IMR-90 (cell line): ENCODE measurements around the gene ZNF701. TPM values are rescaled to one million over a fixed set of nuclear protein-coding genes. Genes with fewer than 3 reads are reported as not detected.

ENCODE experiments used
- ATAC-seq: fragments of 200-7000 bp; cut with Tn5 transposase; 2 replicates; pipeline ENCODE4 v1.9.1; 2020; ENCODE audit warnings: low read depth, mild to moderate bottlenecking, moderate library complexity
- BruUV-seq: library from RNA; stranded (reverse); fragments of 400-500 nt; replicated peaks from 2 replicates; lab custom pipeline; 2021; lab: Mats Ljungman, UMichigan
- CTCF ChIA-PET: fragments of 300-600 bp; formaldehyde crosslinking; extraction: SDS; loops from one replicate; lab custom pipeline; 2021; ENCODE audit warnings: antibody characterized with exemption; lab: Yijun Ruan, JAX
- POLR2A ChIA-PET: fragments of 300-600 bp; sonication (Branson Sonifier 250); formaldehyde crosslinking; loops from one replicate; lab custom pipeline; 2022; ENCODE audit warnings: antibody characterized with exemption; ENCODE audit not compliant: unreplicated experiment; lab: Charles Lee
- DNase-seq: peaks from one replicate; pipeline ENCODE4 v3.0.0; 2013
- H2AFZ ChIP-seq: replicated peaks from 2 replicates; pipeline ENCODE3; 2013; ENCODE audit warnings: low read length, mild to moderate bottlenecking; ENCODE audit not compliant: poor library complexity
- H2AK5ac ChIP-seq: 2 replicates; pipeline ENCODE4 v1.6.1; 2013; ENCODE audit warnings: low read depth, low read length, inconsistent platforms
- H2AK9ac ChIP-seq: replicated peaks from 2 replicates; pipeline ENCODE3; 2013; ENCODE audit warnings: mild to moderate bottlenecking, low read depth, low read length, moderate library complexity; ENCODE audit not compliant: poor library complexity
- H2BK120ac ChIP-seq: 2 replicates; pipeline ENCODE4 v1.6.1; 2013; ENCODE audit warnings: low read depth, low read length, inconsistent platforms
- H2BK15ac ChIP-seq: 3 replicates; pipeline ENCODE4 v1.6.1; 2013; ENCODE audit warnings: low read depth, low read length, inconsistent platforms
- H2BK20ac ChIP-seq: 2 replicates; pipeline ENCODE4 v1.6.1; 2013; ENCODE audit warnings: low read depth, mild to moderate bottlenecking, inconsistent platforms, low read length, moderate library complexity
- H2BK5ac ChIP-seq: 2 replicates; pipeline ENCODE4 v1.6.1; 2013; ENCODE audit warnings: mild to moderate bottlenecking, low read depth, low read length, inconsistent platforms; ENCODE audit not compliant: poor library complexity, severe bottlenecking
- H3K14ac ChIP-seq: replicated peaks from 2 replicates; pipeline ENCODE4 v1.6.1; 2013; ENCODE audit warnings: low read depth, low read length, inconsistent platforms
- H3K18ac ChIP-seq: 2 replicates; pipeline ENCODE4 v1.6.1; 2013; ENCODE audit warnings: low read depth, low read length, control low read depth
- H3K23ac ChIP-seq: 2 replicates; pipeline ENCODE4 v1.6.1; 2013; ENCODE audit warnings: low read depth, low read length, inconsistent platforms
- H3K27ac ChIP-seq: 2 replicates; pipeline ENCODE4 v1.5.1; 2013; ENCODE audit warnings: mild to moderate bottlenecking, control low read depth, low read length; ENCODE audit not compliant: insufficient read depth
- H3K27me3 ChIP-seq: 2 replicates; pipeline ENCODE4 v1.6.1; 2013; ENCODE audit warnings: low read length; ENCODE audit not compliant: control insufficient read depth, insufficient read depth
- H3K36me3 ChIP-seq: 2 replicates; pipeline ENCODE4 v1.6.1; 2013; ENCODE audit warnings: low read length, mixed read lengths; ENCODE audit not compliant: control insufficient read depth, insufficient read depth
- H3K4ac ChIP-seq: 2 replicates; pipeline ENCODE4 v1.6.1; 2013; ENCODE audit warnings: low read depth, low read length, inconsistent platforms
- H3K4me1 ChIP-seq: 2 replicates; pipeline ENCODE4 v1.6.1; 2013; ENCODE audit warnings: low read length, mixed read lengths; ENCODE audit not compliant: control insufficient read depth, insufficient read depth
- H3K4me2 ChIP-seq: 2 replicates; pipeline ENCODE4 v1.6.1; 2013; ENCODE audit warnings: low read depth, mild to moderate bottlenecking, control low read depth, low read length, moderate library complexity
- H3K4me3 ChIP-seq: 2 replicates; pipeline ENCODE4 v1.5.1; 2013; ENCODE audit warnings: low read depth, mild to moderate bottlenecking, control low read depth, low read length, moderate library complexity; ENCODE audit not compliant: insufficient read depth
- H3K56ac ChIP-seq: 2 replicates; pipeline ENCODE4 v1.6.1; 2013; ENCODE audit warnings: low read length, inconsistent platforms; ENCODE audit not compliant: insufficient read depth; ENCODE audit errors: extremely low read depth
- H3K79me1 ChIP-seq, 2 experiments: 2 replicates each; pipeline ENCODE4 v1.6.1; 2013; ENCODE audit warnings: low read length in 2 of 2, inconsistent platforms in 1 of 2, low read depth in 1 of 2
- H3K9ac ChIP-seq: 2 replicates; pipeline ENCODE4 v1.6.1; 2013; ENCODE audit warnings: low read depth, low read length, control low read depth
- H3K9me1 ChIP-seq: 2 replicates; pipeline ENCODE4 v1.6.1; 2013; ENCODE audit warnings: low read length, inconsistent platforms; ENCODE audit not compliant: insufficient read depth
- H3K9me3 ChIP-seq: 2 replicates; pipeline ENCODE4 v1.6.1; 2013; ENCODE audit warnings: low read length; ENCODE audit not compliant: control insufficient read depth, insufficient read depth
- H4K20me1 ChIP-seq: 2 replicates; pipeline ENCODE4 v1.6.1; 2013; ENCODE audit warnings: low read length, inconsistent platforms; ENCODE audit not compliant: insufficient read depth
- H4K5ac ChIP-seq: 2 replicates; pipeline ENCODE4 v1.6.1; 2013; ENCODE audit warnings: mild to moderate bottlenecking, low read depth, low read length, control low read depth
- H4K8ac ChIP-seq, 2 experiments: 2 replicates each; pipeline ENCODE4 v1.6.1; 2013; ENCODE audit warnings: low read depth in 2 of 2, low read length in 2 of 2, control low read depth in 1 of 2, inconsistent platforms in 1 of 2
- H4K91ac ChIP-seq: 2 replicates; pipeline ENCODE4 v1.6.1; 2013; ENCODE audit warnings: low read depth, low read length, inconsistent platforms; ENCODE audit not compliant: insufficient read depth
- CEBPB ChIP-seq: IDR thresholded peaks from 2 replicates; pipeline ENCODE4 v1.6.1; 2012; ENCODE audit warnings: low read depth, low read length, improper control_type of control experiment
- MAFK ChIP-seq: IDR thresholded peaks from 2 replicates; pipeline ENCODE4 v1.6.1; 2012; ENCODE audit warnings: low read depth, low read length, improper control_type of control experiment
- MAZ ChIP-seq: IDR thresholded peaks from 2 replicates; pipeline ENCODE4 v1.6.1; 2012; ENCODE audit warnings: low read depth, mild to moderate bottlenecking, low read length, improper control_type of control experiment, moderate library complexity, borderline replicate concordance
- RAD21 ChIP-seq: IDR thresholded peaks from 2 replicates; pipeline ENCODE4 v1.6.1; 2012; ENCODE audit warnings: low read length, improper control_type of control experiment
- WGBS, 2 experiments: methylation state at CpG; one replicate each; pipeline versions ENCODE4 v1.1.5 to v1.1.7; 2013; ENCODE audit warnings: missing lambda C conversion rate in 2 of 2; ENCODE audit not compliant: insufficient read length in 1 of 2; ENCODE audit errors: extremely low coverage in 2 of 2; 5-methylcytosine and 5-hydroxymethylcytosine counted together
- dilution Hi-C: fragments of 300-500 bp; cut with HindIII; formaldehyde crosslinking; loops from one replicate; pipeline ENCODE4 v1.14.3; 2018; ENCODE audit warnings: low sequenced_read_pairs; ENCODE audit not compliant: unreplicated experiment
- in situ Hi-C: fragments of 300-500 bp; cut with MboI; formaldehyde crosslinking; loops from 3 replicates; pipeline ENCODE4 v1.14.3; 2019; ENCODE audit warnings: low sequenced_read_pairs, inconsistent platforms, mixed read lengths
- intact Hi-C: fragments of 100-400 bp; cut with micrococcal nuclease; formaldehyde crosslinking; loops from 2 replicates; pipeline ENCODE4 v1.10.0; 2022
- polyA plus RNA-seq, 3 experiments: library from polyadenylated mRNA; depleted of rRNA; stranded (reverse); fragments of >200 nt; gene quantifications; 2 replicates each; pipeline ENCODE4 v1.2.3, GENCODE V29; 2012; ENCODE audit warnings: low replicate concordance in 1 of 3
- total RNA-seq: library from RNA; depleted of rRNA; stranded (reverse); fragments of >200 nt; gene quantifications from 2 replicates; pipeline ENCODE4 v1.2.3, GENCODE V29; 2012
- TF ChIP-seq, protein P1 (sequence below): fragments of 150-350 bp; IDR thresholded peaks from 2 replicates; pipeline ENCODE4 v1.6.1; 2017; ENCODE audit warnings: mild to moderate bottlenecking, antibody characterized with exemption, low read length, low read depth

ZNF701 gene
- total and polyA plus RNA-seq, 2 of the 4 experiments (the other 2 are of a cell fraction) = 3.8 to 12.2 TPM

DNA sequence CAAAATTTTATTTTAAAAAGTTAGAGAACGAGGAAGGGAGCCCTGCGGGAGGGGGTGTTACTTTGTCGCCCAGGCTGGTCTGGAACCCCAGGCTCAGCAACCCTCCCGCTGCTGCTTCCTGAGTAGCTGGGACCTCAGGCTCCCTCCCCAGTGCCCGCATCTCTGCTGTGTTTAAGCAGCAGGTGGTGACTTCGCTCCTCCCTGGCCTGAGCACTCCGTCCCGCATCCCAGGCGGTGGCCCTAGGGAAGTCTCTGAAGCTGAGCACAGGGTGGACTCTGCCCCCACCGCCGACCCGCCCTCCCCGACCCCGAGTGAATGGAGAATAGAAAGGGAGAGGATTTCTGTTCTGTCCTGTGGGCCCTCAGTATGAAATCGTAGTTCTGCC, 30.5 kb downstream of the ZNF701 start:
- peak; percentile 3 for DNase-seq
- Histone ChIP-seq H3K23ac (0 out of 2 replicates have a peak overlapping the region, but pooled peaks have one; percentile 24), H4K91ac (no peak overlapping the region), H3K9ac (peak overlapping the region; percentile 58), H3K36me3 (peaks cover 11% of the 10 kb centered on the region), H4K5ac (no peak overlapping the region), H3K4ac (no peak overlapping the region), H2BK20ac (no peak overlapping the region), H3K14ac (no peak overlapping the region; the same call in 1 of the 2 replicates), H2AFZ (peak overlapping the region; percentile 88), H2BK5ac (peak overlapping the region; percentile 25), H3K27ac (peak overlapping the region; percentile 24), H3K27me3 (no peaks in the 10 kb centered on the region), H2AK5ac (no peak overlapping the region), H3K56ac (peak overlapping the region; percentile 59; the same call in 1 of the 2 replicates), H2BK120ac (no peak overlapping the region), H2AK9ac (peak overlapping the region; percentile 7), H3K4me3 (peak overlapping the region; percentile 55), H4K8ac (peak overlapping the region in 1 of 2 experiments; percentile 70; a peak in 3 of 4 replicates), H3K9me1 (peaks cover 3% of the 10 kb centered on the region; the same call in 1 of the 2 replicates), H3K9me3 (no peaks in the 10 kb centered on the region; the same call in 1 of the 2 replicates), H2BK15ac (no peak overlapping the region), H3K18ac (no peak overlapping the region), H3K79me1 (peaks cover 12 to 13% of the 10 kb centered on the region in 2 experiments), H3K4me2 (peak overlapping the region; percentile 92), H4K20me1 (no peaks in the 10 kb centered on the region), H3K4me1 (peaks cover 5% of the 10 kb centered on the region; the same call in 1 of the 2 replicates)
- TF ChIP-seq, protein P1, sequence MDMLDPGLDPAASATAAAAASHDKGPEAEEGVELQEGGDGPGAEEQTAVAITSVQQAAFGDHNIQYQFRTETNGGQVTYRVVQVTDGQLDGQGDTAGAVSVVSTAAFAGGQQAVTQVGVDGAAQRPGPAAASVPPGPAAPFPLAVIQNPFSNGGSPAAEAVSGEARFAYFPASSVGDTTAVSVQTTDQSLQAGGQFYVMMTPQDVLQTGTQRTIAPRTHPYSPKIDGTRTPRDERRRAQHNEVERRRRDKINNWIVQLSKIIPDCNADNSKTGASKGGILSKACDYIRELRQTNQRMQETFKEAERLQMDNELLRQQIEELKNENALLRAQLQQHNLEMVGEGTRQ = no peak
- no peak for TF ChIP-seq CEBPB
- no peak for TF ChIP-seq MAZ
- no peak for TF ChIP-seq RAD21
- TF ChIP-seq MAFK = no peak
- dilution Hi-C loops = no loop called here
- intact Hi-C loops = no loop called here
- no TSS peak for BruUV-seq
- WGBS, 2 experiments = 15% methylated on average over 4 of the region's 15 CpGs; no CpG with 5 or more reads in 1 of the 2 experiments
- ATAC-seq = peak; percentile 50
- CTCF ChIA-PET = interaction anchor here (1.4 kb wide), 1 partner anchor 46 kb away, joined by 4 read pairs; no protein-coding TSS in a partner anchor
- in situ Hi-C loops = no loop called here
- POLR2A ChIA-PET = no interaction called here
